Caco-2 (cell line): ENCODE results near the gene PAK5. TPM values are rescaled to one million over a fixed set of nuclear protein-coding genes. Genes with fewer than 3 reads are reported as not detected.

Experiments used
- BruUV-seq: library from RNA; stranded (reverse); fragments of 400-500 nt; replicated peaks from 2 replicates; lab custom pipeline; 2021; lab: Mats Ljungman, UMichigan
- CTCF ChIA-PET: fragments of 300-600 bp; sonication (Branson Sonifier 250); formaldehyde crosslinking; loops from one replicate; lab custom pipeline; 2022; ENCODE audit warnings: antibody characterized with exemption; lab: Charles Lee
- POLR2A ChIA-PET: fragments of 300-600 bp; sonication (Branson Sonifier 250); formaldehyde crosslinking; loops from one replicate; lab custom pipeline; 2022; ENCODE audit warnings: antibody characterized with exemption; lab: Charles Lee
- DNase-seq, 2 experiments: peaks; one replicate each; pipeline versions ENCODE4 v3.0.0 to v3.0.0-alpha.2; 2020 to 2022
- H3K27me3 ChIP-seq: replicated peaks from 2 replicates; pipeline ENCODE4 v1.6.0; 2011; ENCODE audit warnings: low read length; ENCODE audit not compliant: control insufficient read depth, insufficient read depth
- H3K36me3 ChIP-seq: 2 replicates; pipeline ENCODE4 v1.5.1; 2011; ENCODE audit warnings: low read length; ENCODE audit not compliant: control insufficient read depth, insufficient read depth
- H3K4me1 ChIP-seq: fragments of 250-450 bp; sonication (Bioruptor Pico); 2 replicates; pipeline ENCODE4 v1.5.1; 2020; ENCODE audit warnings: mild to moderate bottlenecking
- H3K4me3 ChIP-seq: 2 replicates; pipeline ENCODE4 v1.5.1; 2011; ENCODE audit warnings: low read depth, mild to moderate bottlenecking, control low read depth, low read length
- H3K9me3 ChIP-seq: fragments of 250-450 bp; sonication (Bioruptor Pico); 2 replicates; pipeline ENCODE4 v1.5.1; 2020; ENCODE audit warnings: mild to moderate bottlenecking, moderate library complexity
- H3K27ac Mint-ChIP-seq: one replicate; pipeline ENCODE4 v1.8.0; 2022; ENCODE audit warnings: mixed read lengths; ENCODE audit not compliant: unreplicated experiment
- H3K27me3 Mint-ChIP-seq: one replicate; pipeline ENCODE4 v1.8.0; 2022; ENCODE audit warnings: mixed read lengths; ENCODE audit not compliant: insufficient read depth, unreplicated experiment
- H3K36me3 Mint-ChIP-seq: one replicate; pipeline ENCODE4 v1.8.0; 2022; ENCODE audit warnings: mild to moderate bottlenecking, mixed read lengths; ENCODE audit not compliant: insufficient read depth, unreplicated experiment
- H3K4me1 Mint-ChIP-seq: one replicate; pipeline ENCODE4 v1.8.0; 2022; ENCODE audit warnings: low read depth, mixed read lengths; ENCODE audit not compliant: unreplicated experiment
- H3K4me3 Mint-ChIP-seq: one replicate; pipeline ENCODE4 v1.8.0; 2022; ENCODE audit warnings: mild to moderate bottlenecking, moderate library complexity, mixed read lengths; ENCODE audit not compliant: unreplicated experiment
- H3K9me3 Mint-ChIP-seq: one replicate; pipeline ENCODE4 v1.8.0; 2022; ENCODE audit warnings: mixed read lengths; ENCODE audit not compliant: unreplicated experiment
- CTCF ChIP-seq, 2 experiments: fragments of 200-600 bp in 1 of 2; IDR thresholded peaks; 1 replicate in 1 of 2; 2 replicates in 1 of 2; pipeline versions ENCODE4 v1.5.1 to v1.8.0; 2011 to 2022; ENCODE audit warnings: antibody characterized with exemption in 1 of 2, control low read depth in 1 of 2, inconsistent platforms in 1 of 2, low read depth in 1 of 2, low read length in 1 of 2, mild to moderate bottlenecking in 1 of 2, moderate library complexity in 1 of 2; ENCODE audit not compliant: insufficient read depth in 1 of 2, severe bottlenecking in 1 of 2, unreplicated experiment in 1 of 2
- intact Hi-C: fragments of 100-400 bp; cut with micrococcal nuclease; formaldehyde crosslinking; loops from one replicate; pipeline ENCODE4 v1.10.0; 2022; ENCODE audit not compliant: unreplicated experiment
- total RNA-seq: library from RNA; stranded (reverse); gene quantifications from 2 replicates; pipeline ENCODE4 v1.2.3, GENCODE V29; 2022

Gene PAK5
- total RNA-seq, 1 experiment from 2014 or later: not detected

DNA sequence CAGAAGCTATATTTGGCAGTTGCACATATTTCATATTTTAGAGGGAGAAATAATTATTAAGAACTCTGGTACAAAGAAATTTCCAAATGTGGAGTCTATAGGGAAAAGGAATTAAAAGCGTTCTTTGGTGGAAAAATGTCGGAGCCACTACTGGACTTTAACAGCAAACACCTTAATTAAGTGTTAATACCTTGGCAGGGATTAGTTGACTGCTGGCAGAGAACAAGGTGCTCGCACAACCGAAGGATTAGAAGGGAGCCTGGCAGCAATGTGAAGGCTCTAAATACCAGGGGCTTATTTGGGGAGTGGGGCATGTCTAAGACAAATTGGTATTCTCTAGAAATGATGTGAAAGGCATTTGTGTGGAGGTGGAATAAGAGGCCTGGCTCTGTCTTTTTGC, 98.9 kb downstream of the PAK5 start:
- ChIA-PET POLR2A (no interaction called here), CTCF (no interaction called here)
- no peaks in the 10 kb centered on the region; the same call in 1 of the 2 replicates for H3K4me1 ChIP-seq
- intact Hi-C loops: no loop called here
- Mint-ChIP-seq H3K27ac (no peak overlapping the region), H3K4me1 (no peaks in the 10 kb centered on the region), H3K27me3 (peaks cover 1% of the 10 kb centered on the region), H3K4me3 (no peak overlapping the region), H3K9me3 (no peaks in the 10 kb centered on the region), H3K36me3 (no peaks in the 10 kb centered on the region)
- H3K36me3 ChIP-seq: no peaks in the 10 kb centered on the region
- no TSS peak for BruUV-seq
- no peak overlapping the region for H3K4me3 ChIP-seq
- no peaks in the 10 kb centered on the region for H3K27me3 ChIP-seq
- TF ChIP-seq CTCF (IDR thresholded peaks at IDR 0.05; ENCODE audit: insufficient read depth in 1 of 2, low read depth in 1 of 2, low read length in 1 of 2, severe bottlenecking in 1 of 2, unreplicated experiment in 1 of 2): no peak
- peaks cover 7% of the 10 kb centered on the region; the same call in 1 of the 2 replicates for H3K9me3 ChIP-seq
- no peak for DNase-seq

DNA sequence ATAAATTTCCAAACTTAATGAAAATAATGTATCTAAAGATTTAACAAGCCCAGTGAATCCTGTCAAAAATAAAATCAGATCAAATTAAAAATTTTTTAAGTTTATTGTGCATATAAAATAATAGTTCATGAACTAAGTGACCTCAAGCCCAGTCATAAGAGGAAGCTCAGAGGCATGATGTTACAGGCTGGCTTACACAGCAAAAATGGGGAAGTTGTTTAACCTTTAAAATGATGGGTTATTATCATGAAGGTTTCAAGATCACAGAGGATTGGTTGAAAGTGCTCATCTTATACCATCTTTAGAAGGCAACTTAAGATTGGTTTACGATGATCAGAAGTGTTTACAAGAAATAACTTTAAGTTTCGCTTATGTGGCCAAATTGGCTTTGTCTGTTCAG, 102.5 kb downstream of the PAK5 start:
- no peak for TF ChIP-seq CTCF (IDR thresholded peaks at IDR 0.05; ENCODE audit: insufficient read depth in 1 of 2, low read depth in 1 of 2, low read length in 1 of 2, severe bottlenecking in 1 of 2, unreplicated experiment in 1 of 2)
- ChIA-PET POLR2A (no interaction called here), CTCF (no interaction called here)
- Histone ChIP-seq H3K9me3 (peaks cover 7% of the 10 kb centered on the region; the same call in 1 of the 2 replicates), H3K4me1 (no peaks in the 10 kb centered on the region), H3K36me3 (no peaks in the 10 kb centered on the region), H3K4me3 (no peak overlapping the region), H3K27me3 (no peaks in the 10 kb centered on the region)
- DNase-seq: no peak
- intact Hi-C loops: no loop called here
- H3K36me3 Mint-ChIP-seq: no peaks in the 10 kb centered on the region
- no peak overlapping the region for H3K27ac Mint-ChIP-seq
- peaks cover 3% of the 10 kb centered on the region for H3K27me3 Mint-ChIP-seq
- no peaks in the 10 kb centered on the region for H3K4me1 Mint-ChIP-seq
- BruUV-seq: no TSS peak
- H3K9me3 Mint-ChIP-seq: no peaks in the 10 kb centered on the region
- H3K4me3 Mint-ChIP-seq: no peak overlapping the region

DNA sequence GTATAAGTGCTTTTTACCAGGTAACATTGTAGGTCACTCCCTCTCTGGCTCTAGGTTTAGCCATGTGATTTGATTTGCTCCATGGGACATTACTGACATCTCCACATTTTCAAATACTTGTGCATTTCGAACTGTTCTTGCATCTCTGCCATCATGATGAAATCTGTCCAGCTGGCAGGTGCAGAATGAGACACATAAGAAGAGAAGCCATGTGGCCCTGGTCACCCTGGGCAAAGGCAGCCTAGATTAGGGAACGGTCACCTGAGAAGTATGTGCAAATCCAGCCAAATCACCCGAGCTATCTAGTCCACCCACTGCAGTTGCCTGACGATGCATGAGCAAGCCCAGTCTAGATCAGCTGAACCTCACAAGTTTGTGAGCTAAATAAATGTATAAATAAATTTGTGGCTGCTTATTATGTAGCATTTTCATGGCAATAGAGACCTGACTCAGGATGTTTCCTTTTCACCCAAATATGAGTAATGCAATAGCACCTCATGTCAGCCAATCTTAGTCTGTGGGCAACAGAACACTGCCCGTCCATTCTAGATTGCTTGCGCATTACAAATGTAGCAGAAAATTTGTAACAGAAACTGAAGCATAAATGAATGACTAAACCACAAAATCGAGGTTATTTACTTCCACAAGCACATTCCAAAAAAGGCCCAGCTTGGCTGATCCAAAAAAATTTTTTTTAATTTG, 115.2 kb downstream of the PAK5 start:
- intact Hi-C loops: no loop called here
- Histone ChIP-seq H3K36me3 (no peaks in the 10 kb centered on the region), H3K4me1 (no peaks in the 10 kb centered on the region), H3K27me3 (no peaks in the 10 kb centered on the region), H3K4me3 (no peak overlapping the region), H3K9me3 (no peaks in the 10 kb centered on the region)
- TF ChIP-seq CTCF (IDR thresholded peaks at IDR 0.05; ENCODE audit: insufficient read depth in 1 of 2, low read depth in 1 of 2, low read length in 1 of 2, severe bottlenecking in 1 of 2, unreplicated experiment in 1 of 2): no peak
- DNase-seq: no peak
- Mint-ChIP-seq H3K27ac (no peak overlapping the region), H3K36me3 (no peaks in the 10 kb centered on the region), H3K4me3 (no peak overlapping the region), H3K27me3 (peaks cover 9% of the 10 kb centered on the region), H3K4me1 (no peaks in the 10 kb centered on the region), H3K9me3 (no peaks in the 10 kb centered on the region)
- ChIA-PET CTCF (no interaction called here), POLR2A (no interaction called here)
- BruUV-seq: no TSS peak
